Uterus (tissue), 2 donors: ENCODE results near the gene MYOZ1.
"Not testable (repeated sequence)": the region's sequence is repeated elsewhere in the genome, so short reads cannot be mapped to it uniquely, and the experiment has no call there.

Experiments used
- POLR2A ChIP-seq, 2 donors: fragments of 450-650 bp; IDR thresholded peaks; one replicate each; pipeline ENCODE4 v1.6.1; 2016; ENCODE audit warnings: antibody characterized with exemption in 2 of 2, mild to moderate bottlenecking in 1 of 2, moderate library complexity in 1 of 2
- TF ChIP-seq, protein P1 (sequence below), 4 experiments: fragments of 200-600 bp in 2 of 4; fragments of 450-650 bp in 2 of 4; sonication (generic) in 2 of 4; IDR thresholded peaks; one replicate each; pipeline ENCODE4 v1.5.1; 2016 to 2019; ENCODE audit warnings: antibody characterized with exemption in 4 of 4, mild to moderate bottlenecking in 2 of 4, moderate library complexity in 1 of 4

- TF ChIP-seq, protein P1, sequence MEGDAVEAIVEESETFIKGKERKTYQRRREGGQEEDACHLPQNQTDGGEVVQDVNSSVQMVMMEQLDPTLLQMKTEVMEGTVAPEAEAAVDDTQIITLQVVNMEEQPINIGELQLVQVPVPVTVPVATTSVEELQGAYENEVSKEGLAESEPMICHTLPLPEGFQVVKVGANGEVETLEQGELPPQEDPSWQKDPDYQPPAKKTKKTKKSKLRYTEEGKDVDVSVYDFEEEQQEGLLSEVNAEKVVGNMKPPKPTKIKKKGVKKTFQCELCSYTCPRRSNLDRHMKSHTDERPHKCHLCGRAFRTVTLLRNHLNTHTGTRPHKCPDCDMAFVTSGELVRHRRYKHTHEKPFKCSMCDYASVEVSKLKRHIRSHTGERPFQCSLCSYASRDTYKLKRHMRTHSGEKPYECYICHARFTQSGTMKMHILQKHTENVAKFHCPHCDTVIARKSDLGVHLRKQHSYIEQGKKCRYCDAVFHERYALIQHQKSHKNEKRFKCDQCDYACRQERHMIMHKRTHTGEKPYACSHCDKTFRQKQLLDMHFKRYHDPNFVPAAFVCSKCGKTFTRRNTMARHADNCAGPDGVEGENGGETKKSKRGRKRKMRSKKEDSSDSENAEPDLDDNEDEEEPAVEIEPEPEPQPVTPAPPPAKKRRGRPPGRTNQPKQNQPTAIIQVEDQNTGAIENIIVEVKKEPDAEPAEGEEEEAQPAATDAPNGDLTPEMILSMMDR (IDR thresholded peaks at IDR 0.05), result not testable (repeated sequence)
- TF ChIP-seq POLR2A (IDR thresholded peaks at IDR 0.05), result not testable (repeated sequence)
Observed at GRCh38 chr10:73664156-73665040, 23.1 kb upstream of the MYOZ1 start.
